ENCODE measurements around the gene CX3CR1. TPM values are rescaled to one million over a fixed set of nuclear protein-coding genes. Genes with fewer than 3 reads are reported as not detected.

CX3CR1 gene
- polyA plus RNA-seq, 1 experiment: not detected

DNA sequence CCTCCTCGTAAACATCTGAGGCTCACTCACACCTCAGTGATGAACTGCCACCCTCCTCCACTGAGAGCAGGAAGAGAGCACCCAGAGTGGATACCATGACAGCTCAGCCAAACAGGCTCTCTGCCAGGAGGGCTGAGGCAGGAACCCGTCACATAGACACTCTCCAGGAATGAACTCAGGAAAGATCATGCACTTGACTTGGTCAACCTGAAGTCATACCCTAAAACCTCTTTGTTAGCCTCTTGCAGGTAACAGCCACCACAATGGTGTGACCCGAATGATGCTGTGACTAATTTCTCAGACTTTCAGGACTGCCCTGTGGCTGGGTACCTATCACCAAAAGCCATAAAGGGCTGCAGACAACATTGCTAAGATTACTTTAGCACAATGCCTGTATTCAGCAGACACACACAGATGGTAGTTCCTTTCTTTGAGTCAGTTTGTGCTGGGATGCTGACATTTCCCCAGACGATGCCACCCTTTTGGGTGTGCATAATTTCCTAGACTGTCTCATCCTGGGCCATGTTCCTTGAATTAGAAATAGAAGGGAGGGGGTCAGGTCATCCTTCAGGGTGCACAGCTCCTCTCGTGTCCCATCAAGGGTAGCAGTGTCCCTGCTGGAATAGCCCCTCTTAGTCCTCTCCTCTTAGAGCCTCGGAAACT is 30.3 kb downstream of the CX3CR1 start:
- TF ChIP-seq CTCF (IDR thresholded peaks at IDR 0.05; ENCODE audit: low read depth, low read length): no peak
- no peak for DNase-seq (ENCODE audit: low read depth, low spot score)
- Histone ChIP-seq H3K4me3 (ENCODE audit: low read depth, low read length) (no peak overlapping the region), H3K27ac (ENCODE audit: low read depth, low read length) (no peak overlapping the region), H3K27me3 (ENCODE audit: control insufficient read depth, insufficient read depth, low read length) (peaks cover 7% of the 10 kb centered on the region), H3K9me3 (ENCODE audit: control insufficient read depth, insufficient read depth, low read length) (no peaks in the 10 kb centered on the region)
- ChIA-PET CTCF (no interaction called here), POLR2A (no interaction called here)

DNA sequence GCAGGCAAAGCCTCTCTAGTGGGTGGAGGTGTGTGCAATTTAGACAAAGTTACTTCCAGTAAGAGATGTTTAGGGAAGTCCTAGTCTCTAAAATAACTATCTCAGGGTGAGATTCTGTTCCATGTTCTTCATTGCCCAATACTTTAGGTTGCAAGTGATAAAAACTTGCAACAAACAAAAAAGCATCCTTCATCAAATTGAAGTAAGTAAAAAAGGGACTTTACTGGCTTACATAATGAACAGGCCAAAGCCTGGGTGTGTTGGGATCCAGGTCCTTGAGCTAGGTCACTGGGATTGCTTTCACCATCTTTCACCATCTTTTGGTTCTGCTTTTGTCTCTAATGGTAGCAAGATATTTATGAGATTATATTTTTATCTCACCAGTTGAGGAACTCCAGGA is 38.3 kb downstream of the CX3CR1 start:
- POLR2A ChIA-PET: no interaction called here
- no peaks in the 10 kb centered on the region for H3K9me3 ChIP-seq (ENCODE audit: control insufficient read depth, insufficient read depth, low read length)
- CTCF ChIA-PET: no interaction called here

DNA sequence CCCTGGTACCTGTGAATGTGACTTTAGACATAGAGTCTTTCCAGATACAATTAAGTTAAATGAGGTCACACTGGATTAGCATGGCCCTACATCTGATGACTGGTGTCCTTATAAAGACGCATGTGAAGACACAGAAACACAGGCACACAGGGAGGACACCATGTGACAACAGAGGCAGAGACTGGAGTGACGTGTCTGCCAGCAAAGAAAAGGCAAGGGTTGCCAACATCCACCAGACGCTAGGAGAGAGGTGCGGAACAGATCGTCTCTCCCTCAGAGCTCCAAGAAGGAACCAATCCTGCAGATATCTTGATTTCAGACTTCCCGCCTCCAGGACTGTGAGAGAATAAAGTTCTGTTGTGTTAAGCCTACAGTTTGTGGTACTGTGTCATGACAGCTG is 42.8 kb downstream of the CX3CR1 start:
- Histone ChIP-seq H3K27me3 (ENCODE audit: control insufficient read depth, insufficient read depth, low read length) (peaks cover 13% of the 10 kb centered on the region), H3K27ac (ENCODE audit: low read depth, low read length) (no peak overlapping the region), H3K4me3 (ENCODE audit: low read depth, low read length) (no peak overlapping the region), H3K9me3 (ENCODE audit: control insufficient read depth, insufficient read depth, low read length) (no peaks in the 10 kb centered on the region)
- no peak for DNase-seq (ENCODE audit: low read depth, low spot score)
- ChIA-PET CTCF (interaction anchor here (0.6 kb wide), 1 partner anchor 47 kb away, joined by 3 read pairs; no protein-coding TSS in a partner anchor), POLR2A (no interaction called here)
- no peak for TF ChIP-seq CTCF (IDR thresholded peaks at IDR 0.05; ENCODE audit: low read depth, low read length)

More for the DNA sequence above, 38.3 kb downstream of the CX3CR1 start:
- H3K27me3 ChIP-seq (ENCODE audit: control insufficient read depth, insufficient read depth, low read length): peaks cover 2% of the 10 kb centered on the region
- no peak overlapping the region for H3K4me3 ChIP-seq (ENCODE audit: low read depth, low read length)
- TF ChIP-seq CTCF (IDR thresholded peaks at IDR 0.05; ENCODE audit: low read depth, low read length): no peak
- H3K27ac ChIP-seq (ENCODE audit: low read depth, low read length): no peak overlapping the region
- no peak for DNase-seq (ENCODE audit: low read depth, low spot score)

- ChIA-PET CTCF (no interaction called here), POLR2A (no interaction called here)
- no peak overlapping the region for H3K27ac ChIP-seq (ENCODE audit: low read depth, low read length)
These were observed 45.2 kb downstream of the CX3CR1 start for GRCh38 chr3:39234651-39235050.

GRCh38 chr3:39232859-39233258 is 47.0 kb downstream of the CX3CR1 start:
- Histone ChIP-seq H3K27ac (ENCODE audit: low read depth, low read length) (no peak overlapping the region), H3K27me3 (ENCODE audit: control insufficient read depth, insufficient read depth, low read length) (peaks cover 16% of the 10 kb centered on the region), H3K9me3 (ENCODE audit: control insufficient read depth, insufficient read depth, low read length) (no peaks in the 10 kb centered on the region), H3K4me3 (ENCODE audit: low read depth, low read length) (no peak overlapping the region)
- ChIA-PET CTCF (no interaction called here), POLR2A (no interaction called here)
- DNase-seq (ENCODE audit: low read depth, low spot score): no peak
- no peak for TF ChIP-seq CTCF (IDR thresholded peaks at IDR 0.05; ENCODE audit: low read depth, low read length)

More at GRCh38 chr3:39234651-39235050, 45.2 kb downstream of the CX3CR1 start:
- peaks cover 16% of the 10 kb centered on the region for H3K27me3 ChIP-seq (ENCODE audit: control insufficient read depth, insufficient read depth, low read length)
- no peaks in the 10 kb centered on the region for H3K9me3 ChIP-seq (ENCODE audit: control insufficient read depth, insufficient read depth, low read length)
- DNase-seq (ENCODE audit: low read depth, low spot score): no peak
- H3K4me3 ChIP-seq (ENCODE audit: low read depth, low read length): no peak overlapping the region
- TF ChIP-seq CTCF (IDR thresholded peaks at IDR 0.05; ENCODE audit: low read depth, low read length): no peak

Data from AG04450 (cell line).